ENCODE data around the gene XKR7.

GRCh38 chr20:31974296-31974695 lies 6.3 kb downstream of the XKR7 start:
- TF ChIP-seq CTCF (IDR thresholded peaks at IDR 0.05) = no peak
- no peak for TF ChIP-seq POLR2A (IDR thresholded peaks at IDR 0.05)
- no peak for TF ChIP-seq POLR2AphosphoS5 (IDR thresholded peaks at IDR 0.05)
